T-cell (primary cell): ENCODE results near the gene ATG4C. TPM values are rescaled to one million over a fixed set of nuclear protein-coding genes. Genes with fewer than 3 reads are reported as not detected.

Source experiments
- ATAC-seq, 4 experiments: fragments of 200-7000 bp in 3 of 4; fragments of 150-1000 bp in 1 of 4; cut with Tn5 transposase; replicated peaks in 1 of 4; 1 replicate in 3 of 4; 2 replicates in 1 of 4; pipeline ENCODE4 v1.10.0; 2021; ENCODE audit warnings: moderate library complexity in 3 of 4, mild to moderate bottlenecking in 2 of 4, moderate number of reproducible peaks in 1 of 4
- CTCF ChIA-PET, 2 donors: fragments of 300-600 bp; sonication (Branson Sonifier 250); formaldehyde crosslinking; loops; one replicate each; lab custom pipeline; 2022; ENCODE audit warnings: antibody characterized with exemption in 2 of 2; lab: Charles Lee
- POLR2A ChIA-PET, 2 donors: fragments of 300-600 bp; sonication (Branson Sonifier 250); formaldehyde crosslinking; loops; one replicate each; lab custom pipeline; 2022; ENCODE audit warnings: antibody characterized with exemption in 2 of 2; lab: Charles Lee
- DNase-seq, 35 experiments: peaks; one replicate each; pipeline versions ENCODE4 v3.0.0 to v3.0.0-alpha.2; 2013 to 2023
- H3K27ac ChIP-seq: one replicate; pipeline ENCODE4 v1.5.1; 2013; ENCODE audit warnings: low read length
- H3K27me3 ChIP-seq, 2 experiments: replicated peaks in 1 of 2; 1 replicate in 1 of 2; 2 replicates in 1 of 2; pipeline versions ENCODE4 v1.6.1 to v1.7.0; 2013; ENCODE audit warnings: low read length in 1 of 2, mixed read lengths in 1 of 2; ENCODE audit not compliant: control insufficient read depth in 2 of 2, insufficient read depth in 2 of 2; ENCODE audit errors: extremely low read depth in 1 of 2
- H3K36me3 ChIP-seq, 2 donors: 1 replicate in 1 of 2; 2 replicates in 1 of 2; pipeline versions ENCODE4 v1.6.1 to v1.7.0; 2013; ENCODE audit warnings: low read length in 1 of 2; ENCODE audit not compliant: control insufficient read depth in 2 of 2, insufficient read depth in 1 of 2; ENCODE audit errors: extremely low read depth in 1 of 2
- H3K4me1 ChIP-seq, 2 experiments: 1 replicate in 1 of 2; 2 replicates in 1 of 2; pipeline versions ENCODE4 v1.6.1 to v1.7.0; 2013; ENCODE audit warnings: low read length in 2 of 2, mixed read lengths in 1 of 2; ENCODE audit not compliant: insufficient read depth in 2 of 2, control insufficient read depth in 1 of 2; ENCODE audit errors: extremely low read depth in 1 of 2
- H3K4me3 ChIP-seq, 2 donors: 1 replicate in 1 of 2; 2 replicates in 1 of 2; pipeline versions ENCODE4 v1.5.1 to v1.7.0; 2013; ENCODE audit warnings: mild to moderate bottlenecking in 2 of 2, low read length in 1 of 2, moderate library complexity in 1 of 2; ENCODE audit not compliant: control insufficient read depth in 1 of 2; ENCODE audit errors: extremely low read depth in 1 of 2
- H3K9me3 ChIP-seq: 2 replicates; pipeline ENCODE4 v1.7.0; 2013
- H3K27ac Mint-ChIP-seq, 2 donors: one replicate each; pipeline ENCODE4 v1.8.0; 2020 to 2021; ENCODE audit warnings: mild to moderate bottlenecking in 2 of 2, mixed read lengths in 2 of 2
- H3K27me3 Mint-ChIP-seq, 2 donors: one replicate each; pipeline ENCODE4 v1.8.0; 2021 to 2022; ENCODE audit warnings: mixed read lengths in 2 of 2
- H3K36me3 Mint-ChIP-seq: one replicate; pipeline ENCODE4 v1.8.0; 2021; ENCODE audit warnings: mixed read lengths
- H3K4me1 Mint-ChIP-seq, 3 donors: one replicate each; pipeline ENCODE4 v1.8.0; 2020 to 2022; ENCODE audit warnings: mixed read lengths in 3 of 3, mild to moderate bottlenecking in 1 of 3
- H3K4me3 Mint-ChIP-seq, 3 donors: one replicate each; pipeline ENCODE4 v1.8.0; 2020 to 2022; ENCODE audit warnings: mild to moderate bottlenecking in 3 of 3, mixed read lengths in 3 of 3, moderate library complexity in 3 of 3
- H3K9me3 Mint-ChIP-seq, 3 donors: one replicate each; pipeline ENCODE4 v1.8.0; 2020 to 2022; ENCODE audit warnings: mixed read lengths in 3 of 3
- WGBS: methylation state at CpG from one replicate; pipeline ENCODE4 v1.1.5; 2013; ENCODE audit warnings: missing lambda C conversion rate; ENCODE audit not compliant: insufficient coverage; 5-methylcytosine and 5-hydroxymethylcytosine counted together
- total RNA-seq, 35 experiments: library from RNA in 6 of 35; stranded (reverse) in 6 of 35; fragments of 120-200 nt in 1 of 35; gene quantifications; one replicate each; pipeline versions ENCODE4 v1.2.1 to v1.2.4 and lab custom pipeline; 2013 to 2026

Gene ATG4C
- total RNA-seq, 5 donors from 2014 or later (not counting 1 experiment from before 2014, with no cell fraction given) = 6.4 to 11.8 (median 10.4) TPM

GRCh38 chr1:62879962-62880361, 96.0 kb downstream of the ATG4C start:
- no peaks in the 10 kb centered on the region for H3K9me3 Mint-ChIP-seq

GRCh38 chr1:62882201-62883104, 98.5 kb downstream of the ATG4C start:
- no peaks in the 10 kb centered on the region for H3K4me1 ChIP-seq
- peaks cover 24 to 33% of the 10 kb centered on the region in 2 donors for H3K27me3 Mint-ChIP-seq
- H3K9me3 Mint-ChIP-seq = no peaks in the 10 kb centered on the region
- H3K9me3 ChIP-seq = no peaks in the 10 kb centered on the region
- ATAC-seq (no peak), DNase-seq (no peak)
- H3K36me3 Mint-ChIP-seq = no peaks in the 10 kb centered on the region
- CTCF ChIA-PET = interaction anchor here in 1 of 2 donors (0.8 kb wide), 1 partner anchor 30 kb away, joined by 3 read pairs; no protein-coding TSS in a partner anchor
- 83% methylated on average over 2 of the region's 10 CpGs for WGBS
- H3K36me3 ChIP-seq = no peaks in the 10 kb centered on the region
- POLR2A ChIA-PET = no interaction called here
- no peak overlapping the region for H3K27ac Mint-ChIP-seq
- no peak overlapping the region for H3K4me3 Mint-ChIP-seq
- H3K27ac ChIP-seq = no peak overlapping the region
- H3K4me1 Mint-ChIP-seq = no peaks in the 10 kb centered on the region
- H3K27me3 ChIP-seq = no peaks in the 10 kb centered on the region
- H3K4me3 ChIP-seq = no peak overlapping the region

More at GRCh38 chr1:62879962-62880361, 96.0 kb downstream of the ATG4C start:
- ChIA-PET POLR2A (no interaction called here), CTCF (no interaction called here)
- H3K27me3 Mint-ChIP-seq = peaks cover 12 to 18% of the 10 kb centered on the region in 2 donors
- Histone ChIP-seq H3K9me3 (no peaks in the 10 kb centered on the region), H3K27ac (no peak overlapping the region), H3K4me1 (no peaks in the 10 kb centered on the region), H3K27me3 (no peaks in the 10 kb centered on the region), H3K4me3 (no peak overlapping the region), H3K36me3 (no peaks in the 10 kb centered on the region)
- H3K4me1 Mint-ChIP-seq = no peaks in the 10 kb centered on the region
- WGBS = no CpG with 5 or more reads among the region's 1 CpG
- DNase-seq = no peak
- H3K27ac Mint-ChIP-seq = no peak overlapping the region
- ATAC-seq = no peak
- no peaks in the 10 kb centered on the region for H3K36me3 Mint-ChIP-seq
- H3K4me3 Mint-ChIP-seq = no peak overlapping the region

- ChIA-PET POLR2A (no interaction called here), CTCF (no interaction called here)
- H3K4me3 Mint-ChIP-seq = no peak overlapping the region
- H3K27ac Mint-ChIP-seq = no peak overlapping the region
- no peaks in the 10 kb centered on the region for H3K36me3 Mint-ChIP-seq
- H3K9me3 Mint-ChIP-seq = no peaks in the 10 kb centered on the region
- no peaks in the 10 kb centered on the region for H3K27me3 ChIP-seq
- H3K27me3 Mint-ChIP-seq = peaks cover 16 to 36% of the 10 kb centered on the region in 2 donors
- no peaks in the 10 kb centered on the region for H3K9me3 ChIP-seq
- H3K27ac ChIP-seq = no peak overlapping the region
- no peak for ATAC-seq
- DNase-seq = no peak
- no peak overlapping the region for H3K4me3 ChIP-seq
- H3K36me3 ChIP-seq = no peaks in the 10 kb centered on the region
- H3K4me1 Mint-ChIP-seq = no peaks in the 10 kb centered on the region
- no peaks in the 10 kb centered on the region for H3K4me1 ChIP-seq
Measured at GRCh38 chr1:62884156-62884740, 100.3 kb downstream of the ATG4C start.

- 80% methylated on average over 3 of the region's 6 CpGs for WGBS
- no peaks in the 10 kb centered on the region for H3K36me3 ChIP-seq
- Mint-ChIP-seq H3K9me3 (no peaks in the 10 kb centered on the region), H3K27ac (no peak overlapping the region), H3K36me3 (no peaks in the 10 kb centered on the region), H3K4me1 (no peaks in the 10 kb centered on the region), H3K4me3 (no peak overlapping the region), H3K27me3 (peaks cover 20 to 36% of the 10 kb centered on the region in 2 donors)
- no peak overlapping the region for H3K27ac ChIP-seq
- ATAC-seq (no peak), DNase-seq (no peak)
- no peak overlapping the region for H3K4me3 ChIP-seq
- ChIA-PET CTCF (interaction anchor here in 1 of 2 donors (0.7 kb wide), 1 partner anchor 46 kb away, joined by 3 read pairs; no protein-coding TSS in a partner anchor), POLR2A (no interaction called here)
- no peaks in the 10 kb centered on the region for H3K9me3 ChIP-seq
- H3K27me3 ChIP-seq = peaks cover 0 to 4% of the 10 kb centered on the region in 2 experiments
- H3K4me1 ChIP-seq = no peaks in the 10 kb centered on the region
Measured at GRCh38 chr1:62887799-62888507, 104.0 kb downstream of the ATG4C start.

GRCh38 chr1:62891956-62892562, 108.1 kb downstream of the ATG4C start:
- H3K27ac ChIP-seq = no peak overlapping the region
- POLR2A ChIA-PET = interaction anchor here in 1 of 2 donors (0.6 kb wide), 1 partner anchor 344 kb away, joined by 3 read pairs; no protein-coding TSS in a partner anchor
- H3K9me3 Mint-ChIP-seq = no peaks in the 10 kb centered on the region
- no peaks in the 10 kb centered on the region for H3K4me1 Mint-ChIP-seq
- H3K4me1 ChIP-seq = no peaks in the 10 kb centered on the region
- H3K27ac Mint-ChIP-seq = no peak overlapping the region
- ATAC-seq = no peak
- no peaks in the 10 kb centered on the region for H3K9me3 ChIP-seq
- H3K27me3 ChIP-seq = peaks cover 0 to 4% of the 10 kb centered on the region in 2 experiments
- no peak overlapping the region for H3K4me3 Mint-ChIP-seq
- H3K4me3 ChIP-seq = no peak overlapping the region
- CTCF ChIA-PET = no interaction called here
- H3K36me3 Mint-ChIP-seq = no peaks in the 10 kb centered on the region
- no peak for DNase-seq
- peaks cover 10 to 19% of the 10 kb centered on the region in 2 donors for H3K27me3 Mint-ChIP-seq
- 84% methylated on average over 2 of the region's 6 CpGs for WGBS
- H3K36me3 ChIP-seq = no peaks in the 10 kb centered on the region

- H3K4me3 Mint-ChIP-seq = no peak overlapping the region
- Histone ChIP-seq H3K4me3 (no peak overlapping the region), H3K9me3 (no peaks in the 10 kb centered on the region), H3K36me3 (no peaks in the 10 kb centered on the region), H3K27ac (no peak overlapping the region), H3K27me3 (no peaks in the 10 kb centered on the region), H3K4me1 (no peaks in the 10 kb centered on the region)
- H3K4me1 Mint-ChIP-seq = no peaks in the 10 kb centered on the region
- ATAC-seq (no peak), DNase-seq (no peak)
- no peaks in the 10 kb centered on the region for H3K36me3 Mint-ChIP-seq
- no peak overlapping the region for H3K27ac Mint-ChIP-seq
- ChIA-PET CTCF (interaction anchor here in 1 of 2 donors (0.6 kb wide), 1 partner anchor 883 kb away, joined by 3 read pairs; no protein-coding TSS in a partner anchor), POLR2A (no interaction called here)
- peaks cover 3 to 6% of the 10 kb centered on the region in 2 donors for H3K27me3 Mint-ChIP-seq
- no peaks in the 10 kb centered on the region for H3K9me3 Mint-ChIP-seq
Measured at GRCh38 chr1:62897788-62898187, 113.9 kb downstream of the ATG4C start.
